Pericardium fibroblast (primary cell): ENCODE results near the gene SCG5. TPM values are rescaled to one million over a fixed set of nuclear protein-coding genes. Genes with fewer than 3 reads are reported as not detected.

ENCODE experiments used
- total RNA-seq: library from RNA; depleted of rRNA; stranded (reverse); fragments of >200 nt; gene quantifications from 2 replicates; pipeline ENCODE4 v1.2.3, GENCODE V29; 2015

SCG5 gene, protein sequence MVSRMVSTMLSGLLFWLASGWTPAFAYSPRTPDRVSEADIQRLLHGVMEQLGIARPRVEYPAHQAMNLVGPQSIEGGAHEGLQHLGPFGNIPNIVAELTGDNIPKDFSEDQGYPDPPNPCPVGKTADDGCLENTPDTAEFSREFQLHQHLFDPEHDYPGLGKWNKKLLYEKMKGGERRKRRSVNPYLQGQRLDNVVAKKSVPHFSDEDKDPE
- total RNA-seq: 6.7 and 9.9 TPM in 2 replicates

GRCh38 chr15:32641517-32642059 is at the start of gene SCG5:
Gene SCG5 (plus strand): TSS chr15:32641710. CDS start chr15:32643593, 1,883 bp downstream.

DNA sequence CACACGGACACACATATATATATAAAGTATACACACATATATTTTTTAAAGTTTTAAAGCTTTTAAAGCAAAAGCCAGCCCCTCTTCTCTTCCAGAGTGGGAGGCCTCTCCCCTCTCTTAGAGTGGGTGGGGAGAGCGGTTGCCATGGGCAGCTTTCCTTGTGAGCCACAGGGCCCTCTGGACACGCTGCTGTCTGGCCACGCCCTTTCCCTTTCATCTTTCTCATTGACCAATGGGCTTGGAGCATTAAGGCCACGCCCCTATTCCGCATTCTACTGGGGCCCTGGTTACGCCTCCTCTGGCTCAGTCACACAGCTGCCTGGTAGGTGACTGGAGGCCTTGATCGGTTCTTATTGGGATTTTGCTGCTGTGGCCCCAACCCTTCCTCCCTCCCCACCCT is 48.4 kb upstream of the SCG5 start, which contains the start of gene GOLGA8N:
Gene GOLGA8N, plus strand, starts transcription at position 306 of the 400 bp plus-strand sequence.

GRCh38 chr15:32615051-32615870 is 26.2 kb upstream of the SCG5 start, which contains the start of gene ARHGAP11A:
Gene ARHGAP11A (plus strand): TSS chr15:32615504. CDS start chr15:32616212, 708 bp downstream.

DNA sequence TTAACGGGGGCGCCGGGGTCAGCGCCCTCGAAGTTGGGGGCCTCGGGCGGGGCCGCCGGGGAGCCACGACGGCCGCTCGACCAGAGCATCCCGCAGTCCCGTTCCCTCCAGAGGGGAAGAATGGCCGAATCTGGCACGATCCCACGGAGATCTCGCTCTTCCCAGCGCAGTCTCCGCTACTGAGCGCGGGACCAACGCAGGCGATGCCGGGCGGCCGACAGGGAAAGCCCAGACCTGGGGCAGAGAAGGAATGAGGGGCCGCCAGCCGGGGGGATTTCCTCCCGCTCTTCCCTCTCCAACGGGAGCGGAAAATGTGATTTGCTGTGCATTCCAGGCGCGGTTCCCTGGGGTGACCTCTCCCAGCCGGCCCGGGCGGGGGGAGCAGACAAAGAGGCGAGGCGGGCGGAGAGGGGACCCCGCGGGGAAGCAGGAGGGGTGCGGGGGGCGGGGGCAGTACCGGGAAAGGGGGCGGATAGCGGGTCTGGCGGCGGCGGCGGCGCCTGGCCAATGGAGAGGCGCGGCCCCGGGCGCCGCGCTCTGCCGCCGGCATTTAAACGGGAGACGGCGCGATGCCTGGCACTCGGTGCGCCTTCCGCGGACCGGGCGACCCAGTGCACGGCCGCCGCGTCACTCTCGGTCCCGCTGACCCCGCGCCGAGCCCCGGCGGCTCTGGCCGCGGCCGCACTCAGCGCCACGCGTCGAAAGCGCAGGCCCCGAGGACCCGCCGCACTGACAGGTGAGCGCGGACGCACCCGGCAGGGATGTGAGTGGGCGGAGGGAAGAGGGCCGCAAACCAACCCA is 76.1 kb downstream of the SCG5 start, which contains the start of gene GREM1:
Gene GREM1, plus strand, starts transcription at position 579 of the 801 bp plus-strand sequence. CDS start 12,687 bp downstream, outside the sequence.

Other genes with a start within 250 kb of the SCG5 start
- not detected in 2 replicates for gene GOLGA8K, start 238.4 kb upstream of the SCG5 start, total RNA-seq
- gene GOLGA8O, start 186.1 kb upstream of the SCG5 start, total RNA-seq: under 0.01 TPM in 1 of 2 replicates, not detected in the other
- gene GOLGA8N, start 48.3 kb upstream of the SCG5 start, total RNA-seq: 0.85 and 2.3 TPM in 2 replicates
- 2.3 and 3.3 TPM in 2 replicates for gene ARHGAP11A, start 26.2 kb upstream of the SCG5 start, total RNA-seq
- 3.6 and 15.3 TPM in 2 replicates for gene GREM1, start 76.3 kb downstream of the SCG5 start, total RNA-seq